ENCODE measurements around the gene NR2F1. TPM values are rescaled to one million over a fixed set of nuclear protein-coding genes. Genes with fewer than 3 reads are reported as not detected.

The NR2F1 gene
- total and polyA plus RNA-seq, 2 donors (not counting 3 experiments of a cell fraction or from before 2014, with no cell fraction given): 21.5 to 38.7 TPM

- Histone ChIP-seq H3K4me2 (ENCODE audit: insufficient read depth, low read length) (no peak overlapping the region), H3K9me3 (replicated peaks; ENCODE audit: control insufficient read depth, insufficient read depth, low read length) (no peaks in the 10 kb centered on the region), H3K4me1 (ENCODE audit: control insufficient read depth, extremely low read depth, insufficient read depth, low read length) (peaks cover 6% of the 10 kb centered on the region), H3K27ac (ENCODE audit: insufficient read depth, low read depth, low read length) (no peak overlapping the region), H2AFZ (ENCODE audit: low read depth, low read length) (no peak overlapping the region), H3K9ac (replicated peaks; ENCODE audit: extremely low read depth, insufficient read depth, low read length) (no peak overlapping the region), H3K27me3 (ENCODE audit: control insufficient read depth in 2 of 2, insufficient read depth in 2 of 2, low read length in 2 of 2) (peaks cover 68 to 88% of the 10 kb centered on the region in 2 experiments), H3K9me1 (replicated peaks; ENCODE audit: control insufficient read depth, extremely low read depth, insufficient read depth, low read length) (no peaks in the 10 kb centered on the region), H4K20me1 (replicated peaks; ENCODE audit: control insufficient read depth, extremely low read depth, insufficient read depth, low read length) (peaks cover 9% of the 10 kb centered on the region), H3K36me3 (ENCODE audit: control insufficient read depth in 2 of 2, extremely low read depth in 1 of 2, insufficient read depth in 2 of 2, low read length in 2 of 2) (no peaks in the 10 kb centered on the region), H3K4me3 (replicated peaks in 1 of 3; ENCODE audit: insufficient read depth in 1 of 3, low read depth in 1 of 3, low read length in 3 of 3) (no peak overlapping the region), H3K79me2 (ENCODE audit: control insufficient read depth, insufficient read depth, low read length) (no peaks in the 10 kb centered on the region)
- ChIA-PET POLR2A (no interaction called here), CTCF (interaction anchor here (2.6 kb wide), 1 partner anchor 190 kb away, joined by 25 read pairs; no protein-coding TSS in a partner anchor)
- intact Hi-C loops (cut with micrococcal nuclease) (no loop called here), dilution Hi-C loops (cut with MboI; ENCODE audit: extremely low pct_ligation_motif_present, low sequenced_read_pairs) (no loop called here)
- FAIRE-seq (no peak), DNase-seq (ENCODE audit: low read depth, low spot score) (no peak)
- no TSS peak for BruUV-seq (replicated peaks)
- TF ChIP-seq CTCF (IDR thresholded peaks at IDR 0.05; ENCODE audit: extremely low read depth in 1 of 2, insufficient read depth in 1 of 2, low read depth in 1 of 2, low read length in 2 of 2): no peak
- TF ChIP-seq GATA2 (IDR thresholded peaks at IDR 0.05; ENCODE audit: insufficient read depth, insufficient read length, low read depth, low read length): no peak
- no peak for TF ChIP-seq MAX (IDR thresholded peaks at IDR 0.05; ENCODE audit: insufficient read depth, insufficient read length)
- TF ChIP-seq POLR2AphosphoS5 (IDR thresholded peaks at IDR 0.05; ENCODE audit: insufficient read depth, low read depth, low read length): no peak
- no peak for TF ChIP-seq POLR2A (IDR thresholded peaks at IDR 0.05; ENCODE audit: low read depth, low read length)
- no peak for TF ChIP-seq EZH2 (IDR thresholded peaks at IDR 0.05; ENCODE audit: borderline replicate concordance, low read depth, low read length, severe bottlenecking)
- no peak for TF ChIP-seq FOS (IDR thresholded peaks at IDR 0.05; ENCODE audit: borderline replicate concordance, insufficient read depth, low read length)
- no peak for TF ChIP-seq JUN (IDR thresholded peaks at IDR 0.05; ENCODE audit: borderline replicate concordance, insufficient read depth, insufficient read length, low read depth)
- TF ChIP-seq MYC (IDR thresholded peaks at IDR 0.05; ENCODE audit: low read depth, low read length): no peak
These were observed 27.7 kb downstream of the NR2F1 start for GRCh38 chr5:93610581-93611272.
